H1 (cell line): ENCODE measurements around the gene GABRP.

Experiments
- EGR1 ChIP-seq: IDR thresholded peaks from 2 replicates; pipeline ENCODE4 v1.6.1; 2011; ENCODE audit warnings: low read depth, low read length, borderline replicate concordance
- EZH2 ChIP-seq: fragments of 200-600 bp; sonication (generic); IDR thresholded peaks from 2 replicates; pipeline ENCODE4 v1.7.1; 2012; ENCODE audit warnings: low read depth, mild to moderate bottlenecking, moderate library complexity, low read length, inconsistent platforms; ENCODE audit not compliant: severe bottlenecking
- POLR2A ChIP-seq, 2 experiments: IDR thresholded peaks; 1 replicate in 1 of 2; 2 replicates in 1 of 2; pipeline ENCODE4 v1.6.1; 2011; ENCODE audit warnings: low read depth in 2 of 2, low read length in 2 of 2, mild to moderate bottlenecking in 2 of 2; ENCODE audit errors: control extremely low read depth in 1 of 2
- TF ChIP-seq, protein P1 (sequence below), 3 experiments: IDR thresholded peaks; 1 replicate in 2 of 3; 2 replicates in 1 of 3; pipeline versions ENCODE4 v1.5.1 to v1.6.1; 2011; ENCODE audit warnings: low read length in 3 of 3, mild to moderate bottlenecking in 3 of 3, inconsistent platforms in 2 of 3, low read depth in 1 of 3, moderate library complexity in 1 of 3; ENCODE audit not compliant: insufficient read depth in 1 of 3; ENCODE audit errors: control extremely low read depth in 1 of 3

DNA sequence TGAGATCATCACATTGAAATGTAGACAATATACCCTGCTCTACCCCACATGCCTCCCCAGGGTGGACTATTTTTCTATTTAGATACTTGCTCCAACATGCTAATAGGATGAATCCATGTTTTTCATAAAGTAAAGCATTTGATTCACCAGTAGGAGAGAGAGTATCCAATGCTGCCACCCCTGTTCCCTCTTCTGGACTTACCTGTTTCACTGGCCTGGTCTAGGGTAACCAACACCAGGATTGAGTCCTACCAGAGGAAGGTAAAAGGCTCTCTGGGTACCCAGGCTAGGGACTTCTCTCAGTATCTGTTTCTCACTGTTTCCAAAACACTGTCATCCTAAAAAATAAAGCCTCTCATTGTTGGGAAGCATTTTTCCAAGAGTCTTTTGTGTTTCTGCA is 30.2 kb upstream of the GABRP start:
- TF ChIP-seq EGR1 (no peak), POLR2A (IDR thresholded peaks at IDR 0.05; ENCODE audit: control extremely low read depth in 1 of 2, low read depth in 2 of 2, low read length in 2 of 2) (no peak), EZH2 (no peak)
- TF ChIP-seq, protein P1, sequence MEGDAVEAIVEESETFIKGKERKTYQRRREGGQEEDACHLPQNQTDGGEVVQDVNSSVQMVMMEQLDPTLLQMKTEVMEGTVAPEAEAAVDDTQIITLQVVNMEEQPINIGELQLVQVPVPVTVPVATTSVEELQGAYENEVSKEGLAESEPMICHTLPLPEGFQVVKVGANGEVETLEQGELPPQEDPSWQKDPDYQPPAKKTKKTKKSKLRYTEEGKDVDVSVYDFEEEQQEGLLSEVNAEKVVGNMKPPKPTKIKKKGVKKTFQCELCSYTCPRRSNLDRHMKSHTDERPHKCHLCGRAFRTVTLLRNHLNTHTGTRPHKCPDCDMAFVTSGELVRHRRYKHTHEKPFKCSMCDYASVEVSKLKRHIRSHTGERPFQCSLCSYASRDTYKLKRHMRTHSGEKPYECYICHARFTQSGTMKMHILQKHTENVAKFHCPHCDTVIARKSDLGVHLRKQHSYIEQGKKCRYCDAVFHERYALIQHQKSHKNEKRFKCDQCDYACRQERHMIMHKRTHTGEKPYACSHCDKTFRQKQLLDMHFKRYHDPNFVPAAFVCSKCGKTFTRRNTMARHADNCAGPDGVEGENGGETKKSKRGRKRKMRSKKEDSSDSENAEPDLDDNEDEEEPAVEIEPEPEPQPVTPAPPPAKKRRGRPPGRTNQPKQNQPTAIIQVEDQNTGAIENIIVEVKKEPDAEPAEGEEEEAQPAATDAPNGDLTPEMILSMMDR (IDR thresholded peaks at IDR 0.05; ENCODE audit: control extremely low read depth in 1 of 3, insufficient read depth in 1 of 3, low read depth in 1 of 3, low read length in 3 of 3): no peak
